IPS-18a (cell line): Measurements from ENCODE around the gene KYNU.
"Not testable (repeated sequence)": the region's sequence is repeated elsewhere in the genome, so short reads cannot be mapped to it uniquely, and the experiment has no call there.

Experiments
- H3K27ac ChIP-seq: one replicate; pipeline ENCODE4 v1.5.1; 2013; ENCODE audit warnings: low read length
- H3K27me3 ChIP-seq: one replicate; pipeline ENCODE4 v1.6.1; 2013; ENCODE audit warnings: mild to moderate bottlenecking, low read length; ENCODE audit not compliant: control insufficient read depth, insufficient read depth
- H3K36me3 ChIP-seq: one replicate; pipeline ENCODE4 v1.6.1; 2013; ENCODE audit warnings: low read depth, low read length; ENCODE audit not compliant: control insufficient read depth
- H3K4me1 ChIP-seq: one replicate; pipeline ENCODE4 v1.6.1; 2013; ENCODE audit warnings: low read depth, low read length; ENCODE audit not compliant: control insufficient read depth
- H3K4me3 ChIP-seq: one replicate; pipeline ENCODE4 v1.5.1; 2013; ENCODE audit warnings: low read length
- H3K9ac ChIP-seq: one replicate; pipeline ENCODE4 v1.6.1; 2013; ENCODE audit warnings: mild to moderate bottlenecking, low read length, moderate library complexity
- H3K9me3 ChIP-seq: one replicate; pipeline ENCODE4 v1.6.1; 2013; ENCODE audit warnings: low read depth, low read length; ENCODE audit not compliant: control insufficient read depth

KYNU gene

DNA sequence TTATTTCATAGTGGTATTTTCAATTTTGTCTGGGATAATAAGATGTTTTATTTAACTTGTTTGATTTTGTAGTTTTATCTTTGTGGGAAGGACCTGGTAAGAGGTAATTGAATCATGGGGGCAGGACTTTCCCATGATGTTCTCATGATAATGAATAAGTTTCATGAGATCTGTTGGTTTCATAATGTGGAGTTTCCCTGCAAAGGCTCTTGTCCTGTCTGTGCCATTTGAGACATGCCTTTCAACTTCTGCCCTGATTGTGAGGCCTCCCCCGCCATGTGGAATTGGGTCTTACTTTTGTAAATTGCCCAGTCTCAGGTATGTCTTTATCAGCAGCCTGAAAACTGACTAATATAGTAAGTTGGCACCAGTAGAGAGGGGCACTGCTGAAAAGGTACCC lies 174.0 kb downstream of the KYNU start:
- H3K4me3 ChIP-seq = no peak overlapping the region

DNA sequence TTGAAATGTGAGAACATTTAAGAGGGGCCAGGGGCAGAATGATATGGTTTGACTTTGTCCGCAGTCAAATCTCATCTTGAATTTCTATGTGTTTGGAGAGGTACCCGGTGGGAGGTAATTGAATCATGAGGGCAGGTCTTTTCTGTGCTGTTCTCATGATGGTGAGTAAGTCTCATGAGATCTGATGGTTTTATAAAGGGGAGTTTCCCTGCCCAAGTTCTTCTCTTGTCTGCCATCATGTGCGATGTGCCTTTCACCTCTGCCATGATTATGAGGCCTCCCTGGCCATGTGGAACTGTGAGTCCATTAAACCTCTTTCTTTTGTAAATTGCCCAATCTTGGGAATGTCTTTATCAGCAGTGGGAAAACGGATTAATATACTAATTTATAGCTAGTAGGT lies 176.0 kb downstream of the KYNU start:
- not testable (repeated sequence) for H3K4me1 ChIP-seq, H3K27me3 ChIP-seq, H3K27ac ChIP-seq, H3K36me3 ChIP-seq, H3K4me3 ChIP-seq, H3K9ac ChIP-seq
- peaks cover 11% of the 10 kb centered on the region for H3K9me3 ChIP-seq

More for the DNA sequence above, 174.0 kb downstream of the KYNU start:
- H3K4me1 ChIP-seq = no peaks in the 10 kb centered on the region
- H3K9me3 ChIP-seq = peaks cover 4% of the 10 kb centered on the region
- H3K27me3 ChIP-seq = no peaks in the 10 kb centered on the region
- H3K36me3 ChIP-seq = no peaks in the 10 kb centered on the region
- no peak overlapping the region for H3K9ac ChIP-seq
- H3K27ac ChIP-seq = no peak overlapping the region

DNA sequence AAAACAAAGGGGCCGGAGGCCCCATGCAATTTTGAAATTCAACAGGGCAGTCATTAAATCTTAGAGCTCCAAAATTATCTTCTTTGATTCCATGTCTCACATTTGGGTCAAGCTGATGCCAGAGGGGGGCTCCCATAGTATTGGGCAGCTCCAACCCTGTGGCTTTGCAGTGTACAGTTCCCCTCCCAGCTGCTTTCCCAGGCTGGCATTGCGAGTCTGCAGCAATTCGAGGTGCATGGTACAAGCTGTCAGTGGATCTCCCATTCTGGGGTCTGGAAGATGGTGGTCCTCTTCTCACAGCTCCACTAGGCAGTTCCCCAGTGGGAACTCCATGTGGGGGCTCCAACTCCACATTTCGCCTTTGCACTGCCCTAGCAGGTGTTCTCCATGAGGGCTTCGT lies 179.1 kb downstream of the KYNU start:
- Histone ChIP-seq H3K27me3 (no peaks in the 10 kb centered on the region), H3K27ac (no peak overlapping the region), H3K4me1 (no peaks in the 10 kb centered on the region), H3K36me3 (no peaks in the 10 kb centered on the region), H3K4me3 (no peak overlapping the region), H3K9me3 (peaks cover 11% of the 10 kb centered on the region), H3K9ac (no peak overlapping the region)

DNA sequence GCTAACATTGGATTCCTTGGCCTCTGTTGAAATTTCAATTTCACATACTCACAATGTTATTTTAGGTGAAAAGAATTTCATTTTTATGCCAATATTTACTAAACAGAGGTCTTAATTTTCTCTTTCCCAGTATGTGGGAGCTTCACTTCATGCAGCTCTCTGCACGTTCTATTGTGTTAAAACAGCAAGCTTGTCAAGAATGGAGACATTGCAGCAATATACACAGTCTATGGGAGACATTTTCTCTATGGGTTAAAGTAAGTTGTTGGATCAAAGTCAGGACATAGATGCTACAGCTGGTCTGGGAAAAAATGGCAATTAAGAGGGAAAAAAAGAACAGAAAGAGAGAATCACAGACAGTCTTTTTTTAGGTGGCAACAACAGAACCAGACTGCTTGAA lies 181.4 kb downstream of the KYNU start:
- Histone ChIP-seq H3K9me3 (peaks cover 11% of the 10 kb centered on the region), H3K4me3 (no peak overlapping the region), H3K27ac (no peak overlapping the region), H3K9ac (no peak overlapping the region), H3K4me1 (no peaks in the 10 kb centered on the region), H3K36me3 (no peaks in the 10 kb centered on the region), H3K27me3 (no peaks in the 10 kb centered on the region)

DNA sequence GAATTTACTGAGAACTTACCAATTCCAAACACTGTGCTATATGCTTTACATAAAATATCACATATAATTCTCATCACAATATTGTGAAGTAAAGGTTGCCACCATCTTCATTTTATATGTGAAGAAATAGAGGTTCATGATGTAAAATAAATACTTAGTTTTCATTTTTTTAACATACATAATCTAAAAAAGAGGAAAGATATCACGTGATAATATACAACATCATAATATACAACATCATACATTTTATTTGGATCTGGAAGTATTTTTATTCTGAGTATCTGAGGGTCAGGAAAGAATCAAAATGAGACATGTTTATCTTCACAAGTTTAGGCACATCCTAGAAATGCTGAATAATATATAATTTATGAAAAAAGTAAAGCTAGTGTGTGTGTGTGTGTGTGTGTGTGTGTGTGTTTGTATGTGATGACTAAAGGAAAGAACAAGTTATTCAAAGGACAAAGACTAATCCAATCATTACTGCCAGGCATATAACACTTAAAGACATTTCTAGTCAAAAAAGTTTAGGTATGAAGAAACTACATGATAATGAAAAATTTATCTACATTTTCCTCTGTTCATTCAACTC lies 186.2 kb downstream of the KYNU start:
- Histone ChIP-seq H3K9ac (no peak overlapping the region), H3K36me3 (no peaks in the 10 kb centered on the region), H3K4me3 (no peak overlapping the region), H3K9me3 (no peaks in the 10 kb centered on the region), H3K27me3 (no peaks in the 10 kb centered on the region), H3K27ac (no peak overlapping the region), H3K4me1 (no peaks in the 10 kb centered on the region)

DNA sequence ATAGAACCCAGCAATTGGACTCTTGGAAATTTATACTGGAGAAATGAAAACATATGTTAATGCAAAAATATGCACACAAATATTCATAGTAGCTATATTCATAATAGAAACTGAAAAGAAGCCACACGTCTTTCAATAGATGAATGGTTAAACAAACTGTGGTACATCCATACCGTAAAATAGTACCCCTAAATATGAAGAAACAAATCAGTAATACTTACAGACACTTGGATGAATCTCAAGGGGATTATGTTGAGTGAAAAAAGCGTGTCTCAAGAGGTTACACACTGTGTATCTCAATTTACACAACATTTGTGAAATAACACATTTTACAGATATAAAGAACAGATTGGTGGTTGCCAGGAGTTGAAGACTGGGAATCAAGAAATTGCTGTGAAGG lies 190.6 kb downstream of the KYNU start:
- H3K27me3 ChIP-seq = no peaks in the 10 kb centered on the region
- no peak overlapping the region for H3K4me3 ChIP-seq
- no peak overlapping the region for H3K9ac ChIP-seq

DNA sequence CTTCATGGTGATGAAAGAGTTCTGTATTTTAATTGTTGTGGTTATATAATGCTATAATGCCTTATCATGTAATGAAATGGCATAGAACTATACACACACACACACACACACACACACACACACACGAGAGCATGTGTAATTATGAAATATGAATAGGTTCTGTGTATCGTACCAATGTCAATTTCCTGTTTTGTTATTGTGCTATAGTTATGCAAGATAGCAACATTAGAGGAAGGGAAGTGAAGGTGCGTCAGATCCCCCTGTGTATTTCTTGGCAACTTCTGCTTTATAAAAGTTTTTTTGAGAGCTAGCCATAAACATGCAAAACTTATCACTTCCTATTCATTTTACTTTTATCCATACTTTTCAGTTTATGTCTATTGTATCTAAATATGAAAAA lies 191.0 kb downstream of the KYNU start:
- H3K27me3 ChIP-seq = no peaks in the 10 kb centered on the region
- no peak overlapping the region for H3K27ac ChIP-seq
- no peak overlapping the region for H3K9ac ChIP-seq
- no peaks in the 10 kb centered on the region for H3K9me3 ChIP-seq
- H3K4me1 ChIP-seq = no peaks in the 10 kb centered on the region
- H3K4me3 ChIP-seq = no peak overlapping the region
- H3K36me3 ChIP-seq = no peaks in the 10 kb centered on the region

More for the DNA sequence above, 190.6 kb downstream of the KYNU start:
- no peaks in the 10 kb centered on the region for H3K9me3 ChIP-seq
- H3K36me3 ChIP-seq = no peaks in the 10 kb centered on the region
- no peak overlapping the region for H3K27ac ChIP-seq
- H3K4me1 ChIP-seq = no peaks in the 10 kb centered on the region

DNA sequence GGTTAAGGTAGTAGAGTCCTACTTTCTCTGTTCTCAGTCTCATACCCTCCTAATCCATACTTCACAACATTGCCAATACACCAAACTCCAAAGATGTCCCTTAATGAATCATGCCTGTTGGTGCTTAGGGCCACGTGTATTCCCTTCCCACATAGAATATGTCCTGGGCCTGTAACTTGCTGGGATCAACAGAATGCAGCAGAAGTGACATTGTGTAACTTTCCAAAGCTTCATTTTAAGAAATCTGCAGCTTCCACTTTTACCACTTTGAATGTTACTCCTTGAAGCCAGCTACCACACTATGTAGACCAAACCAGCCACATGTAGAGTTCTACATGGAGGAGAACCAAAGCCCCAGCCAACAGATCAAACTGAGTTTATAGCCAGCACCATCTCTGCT lies 193.2 kb downstream of the KYNU start:
- H3K9me3 ChIP-seq = no peaks in the 10 kb centered on the region
- H3K36me3 ChIP-seq = no peaks in the 10 kb centered on the region
- no peaks in the 10 kb centered on the region for H3K27me3 ChIP-seq
- H3K4me1 ChIP-seq = no peaks in the 10 kb centered on the region
- H3K9ac ChIP-seq = no peak overlapping the region
- no peak overlapping the region for H3K4me3 ChIP-seq
- no peak overlapping the region for H3K27ac ChIP-seq

DNA sequence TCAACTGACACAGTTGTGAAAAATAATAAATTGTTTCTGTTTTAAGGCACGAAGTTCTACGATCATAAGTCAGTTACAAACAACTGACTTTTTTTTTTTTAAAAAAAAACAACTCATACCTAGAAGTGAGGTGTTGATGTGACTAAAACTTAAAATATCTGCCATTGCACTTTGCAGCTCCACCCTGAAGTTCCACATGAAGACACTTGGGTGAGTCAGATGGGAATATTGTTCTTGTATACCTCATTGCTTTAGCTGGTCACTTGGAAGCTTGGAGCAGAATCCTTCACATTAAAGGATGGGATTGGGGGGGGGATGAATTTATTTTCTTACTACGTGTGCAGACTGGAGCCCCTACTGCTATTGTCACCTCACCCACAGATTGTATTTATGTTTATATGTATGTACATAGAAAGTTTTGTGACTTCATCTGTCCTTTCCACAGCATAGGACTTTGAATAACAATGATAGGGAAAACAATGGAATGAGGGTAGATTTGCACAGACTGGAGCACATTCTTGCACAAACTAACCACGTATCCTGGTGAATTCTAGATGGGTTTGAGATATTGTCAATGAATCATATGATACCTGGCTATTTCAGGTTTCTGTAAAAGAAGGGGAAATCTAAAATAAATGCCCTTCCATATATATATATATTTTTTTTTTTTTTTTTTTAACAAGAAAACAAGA lies 193.9 kb downstream of the KYNU start:
- Histone ChIP-seq H3K9ac (no peak overlapping the region), H3K4me1 (no peaks in the 10 kb centered on the region), H3K9me3 (no peaks in the 10 kb centered on the region), H3K4me3 (no peak overlapping the region), H3K36me3 (no peaks in the 10 kb centered on the region), H3K27me3 (no peaks in the 10 kb centered on the region), H3K27ac (no peak overlapping the region)

DNA sequence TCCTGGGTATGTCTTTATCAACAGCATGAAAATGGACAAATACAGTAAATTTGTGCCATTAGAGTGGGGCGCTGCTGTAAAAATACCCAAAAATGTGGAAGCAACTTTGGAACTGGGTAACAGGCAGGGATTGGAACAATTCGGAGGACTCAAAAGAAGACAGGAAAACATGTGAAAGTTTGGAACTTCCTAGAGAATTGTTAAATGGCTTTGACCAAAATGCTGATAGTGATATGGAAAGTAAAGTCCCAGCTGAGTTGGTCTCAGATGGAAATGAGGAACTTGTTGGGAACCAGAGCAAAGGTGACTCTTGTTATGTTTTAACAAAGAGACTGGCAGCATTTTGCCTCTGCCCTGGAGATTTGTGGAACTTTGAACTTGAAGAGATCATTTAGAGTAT lies 197.4 kb downstream of the KYNU start:
- H3K36me3 ChIP-seq, H3K4me3 ChIP-seq, H3K9me3 ChIP-seq, H3K27ac ChIP-seq, H3K9ac ChIP-seq, H3K27me3 ChIP-seq, H3K4me1 ChIP-seq: not testable (repeated sequence)

DNA sequence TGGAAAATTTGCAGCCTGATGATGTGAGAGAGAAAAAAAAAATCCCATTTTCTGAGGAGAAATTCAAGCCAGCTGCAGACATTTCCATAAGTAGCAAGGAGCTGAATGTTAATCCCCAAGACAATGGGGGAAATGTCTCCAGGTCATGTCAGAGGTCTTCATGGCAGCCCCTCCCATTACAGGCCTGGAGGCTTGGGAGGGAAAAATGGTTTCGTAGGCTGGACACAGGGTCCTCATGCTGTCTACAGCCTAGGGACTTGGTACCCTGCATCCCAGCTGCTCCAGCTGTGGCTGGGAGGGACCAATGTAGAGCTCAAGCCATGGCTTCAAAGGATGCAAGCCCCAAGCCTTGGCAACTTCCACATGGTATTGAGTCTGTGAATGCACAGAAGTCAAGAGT lies 198.2 kb downstream of the KYNU start:
- Histone ChIP-seq H3K9me3 (no peaks in the 10 kb centered on the region), H3K4me1 (no peaks in the 10 kb centered on the region), H3K27me3 (no peaks in the 10 kb centered on the region), H3K9ac (no peak overlapping the region), H3K4me3 (no peak overlapping the region), H3K27ac (no peak overlapping the region), H3K36me3 (no peaks in the 10 kb centered on the region)

DNA sequence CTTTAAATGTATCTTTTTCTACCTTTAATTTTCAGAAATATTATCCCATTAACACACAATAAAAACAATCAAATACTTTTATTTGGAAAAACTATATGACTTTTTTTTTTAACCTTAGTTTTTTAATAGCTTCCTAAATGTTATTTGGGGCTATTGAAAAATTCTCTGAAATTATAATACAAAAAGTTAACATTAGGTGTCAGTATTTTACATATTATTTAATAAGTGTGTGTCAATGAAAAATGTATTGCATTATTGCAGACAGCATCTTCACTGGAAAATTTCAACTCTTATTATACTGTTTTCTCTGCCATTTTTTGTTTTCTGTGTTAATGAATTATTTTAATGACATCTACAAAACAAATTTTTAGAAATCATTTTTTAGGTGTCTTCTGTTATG lies 200.6 kb downstream of the KYNU start:
- Histone ChIP-seq H3K4me1 (no peaks in the 10 kb centered on the region), H3K9ac (no peak overlapping the region), H3K9me3 (no peaks in the 10 kb centered on the region), H3K4me3 (no peak overlapping the region), H3K27ac (no peak overlapping the region), H3K36me3 (no peaks in the 10 kb centered on the region), H3K27me3 (no peaks in the 10 kb centered on the region)
